GM19035 (cell line): ENCODE measurements around the gene GNAS.
A peak's percentile ranks its signal among the peaks of the same experiment; 100 is the strongest.

Experiments used
- ATAC-seq: cut with Tn5 transposase; IDR thresholded peaks from one replicate; pipeline ENCODE4 v1.9.1; 2021; ENCODE audit not compliant: unreplicated experiment

GNAS gene

GRCh38 chr20:58895448-58896180, 43.1 kb downstream of the GNAS start:
- ATAC-seq: no peak

DNA sequence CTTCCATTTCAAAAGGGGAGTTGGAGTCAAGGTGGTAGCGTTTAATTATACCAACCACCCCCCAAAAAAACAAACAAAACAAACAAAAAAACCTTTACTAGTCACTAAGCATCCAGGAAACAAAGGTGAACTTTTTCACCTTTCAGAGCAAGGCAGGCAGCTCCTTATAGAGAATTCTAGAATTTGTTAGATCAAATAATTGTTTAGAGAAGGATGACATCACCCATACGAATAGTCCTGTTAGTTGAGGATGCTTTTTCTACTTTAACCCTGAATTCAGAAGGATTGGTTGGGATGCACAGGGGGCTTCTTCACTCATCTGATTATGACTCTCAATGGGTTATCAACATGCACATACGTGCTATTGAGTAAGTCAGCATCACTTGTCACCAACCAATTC, 44.3 kb downstream of the GNAS start:
- no peak for ATAC-seq

DNA sequence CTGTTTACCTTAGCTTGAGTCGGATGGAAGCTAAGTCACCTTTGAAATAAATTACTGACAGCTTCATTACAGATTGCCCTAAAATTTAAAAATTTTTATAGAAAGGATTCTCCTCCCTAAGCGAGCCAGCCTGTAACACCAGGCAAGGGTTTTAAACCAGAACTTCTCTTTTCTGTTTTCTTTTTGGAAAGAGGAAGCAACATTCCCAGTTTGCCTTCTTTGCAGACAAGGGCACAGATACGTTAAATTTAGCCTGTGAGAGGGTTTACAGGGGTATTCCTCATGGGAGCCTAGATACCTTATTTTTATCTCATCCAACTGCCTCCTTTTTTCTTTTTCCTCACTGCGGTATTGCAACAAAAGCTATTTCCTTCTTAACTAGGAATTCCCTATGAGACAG, 45.0 kb downstream of the GNAS start:
- no peak for ATAC-seq

GRCh38 chr20:58898629-58899408, 46.3 kb downstream of the GNAS start:
- ATAC-seq: no peak

- no peak for ATAC-seq
Observed at GRCh38 chr20:58899512-58899911, 47.0 kb downstream of the GNAS start.

GRCh38 chr20:58900397-58900796, 47.9 kb downstream of the GNAS start:
- no peak for ATAC-seq

DNA sequence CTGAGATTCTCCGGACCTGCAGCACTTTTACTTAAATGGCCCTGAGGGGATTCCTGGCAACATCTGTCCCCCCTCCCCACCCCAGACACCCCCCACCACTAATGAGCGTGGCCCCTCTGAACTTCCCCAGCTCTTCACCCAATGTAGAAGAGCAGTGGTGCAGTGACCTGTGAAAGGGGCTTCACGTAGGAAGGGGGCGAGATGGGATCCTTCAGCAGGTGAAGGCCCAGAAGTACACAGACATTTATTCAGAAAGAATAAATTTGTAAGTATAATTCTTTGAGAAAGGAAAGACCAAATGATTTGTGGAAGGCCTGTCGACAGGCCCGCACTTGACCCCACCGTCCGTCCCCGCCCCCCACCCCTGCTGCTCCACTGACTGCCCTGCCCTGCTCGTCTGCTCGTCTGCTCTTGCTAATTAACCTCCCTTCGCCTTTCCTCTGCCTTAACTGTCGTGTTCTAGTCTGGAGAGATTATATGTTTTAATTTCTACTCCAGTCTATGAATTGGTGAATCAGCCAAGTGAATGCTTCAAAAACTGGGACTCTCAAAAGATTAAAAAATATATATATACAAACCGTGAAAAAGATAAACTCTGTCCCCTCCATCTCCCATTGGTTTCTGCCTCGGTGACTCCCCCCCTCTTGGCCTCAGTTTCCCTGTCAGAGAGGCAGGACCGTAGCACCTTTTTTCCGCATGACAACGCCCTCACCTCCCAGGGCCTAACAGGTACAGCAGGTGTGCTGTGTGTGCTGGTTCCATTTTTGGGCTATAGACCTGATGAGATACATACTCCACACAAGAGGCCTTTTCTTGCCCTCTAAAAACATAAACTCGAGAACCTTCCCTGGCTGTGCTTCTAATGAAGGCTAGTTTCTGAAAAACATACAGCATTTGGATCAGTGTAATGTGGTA, 49.2 kb downstream of the GNAS start:
- ATAC-seq: no peak

DNA sequence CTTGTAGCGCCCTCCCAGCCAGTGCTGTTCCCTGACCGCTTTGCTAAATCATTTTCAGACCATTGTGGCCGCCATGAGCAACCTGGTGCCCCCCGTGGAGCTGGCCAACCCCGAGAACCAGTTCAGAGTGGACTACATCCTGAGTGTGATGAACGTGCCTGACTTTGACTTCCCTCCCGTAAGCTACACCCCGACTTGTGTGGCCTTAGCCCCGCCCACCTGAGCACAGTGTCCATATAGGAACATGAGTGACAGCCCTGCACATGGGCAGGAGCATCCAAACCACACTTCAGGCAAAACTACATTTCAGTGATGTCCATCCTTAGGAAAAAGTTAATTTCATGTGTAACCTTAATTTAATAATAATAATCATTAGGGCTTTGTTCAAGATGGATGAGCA, 51.1 kb downstream of the GNAS start:
- ATAC-seq: no peak

DNA sequence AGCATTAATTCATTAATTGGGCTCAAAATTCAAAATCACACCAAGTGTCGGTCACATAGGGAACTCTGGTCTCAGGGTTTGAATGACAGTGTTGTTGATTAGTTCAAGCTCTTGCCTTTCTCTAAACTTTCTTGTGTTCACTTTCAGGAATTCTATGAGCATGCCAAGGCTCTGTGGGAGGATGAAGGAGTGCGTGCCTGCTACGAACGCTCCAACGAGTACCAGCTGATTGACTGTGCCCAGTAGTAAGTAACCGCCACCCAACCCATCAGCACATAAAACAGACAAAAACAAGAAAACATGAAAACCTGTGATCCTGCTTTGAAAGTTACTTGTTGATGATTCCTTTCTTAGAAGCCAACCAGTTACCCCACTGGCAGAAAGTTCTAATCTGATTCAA, 52.7 kb downstream of the GNAS start:
- ATAC-seq: no peak

GRCh38 chr20:58906111-58906510, 53.6 kb downstream of the GNAS start:
- no peak for ATAC-seq

DNA sequence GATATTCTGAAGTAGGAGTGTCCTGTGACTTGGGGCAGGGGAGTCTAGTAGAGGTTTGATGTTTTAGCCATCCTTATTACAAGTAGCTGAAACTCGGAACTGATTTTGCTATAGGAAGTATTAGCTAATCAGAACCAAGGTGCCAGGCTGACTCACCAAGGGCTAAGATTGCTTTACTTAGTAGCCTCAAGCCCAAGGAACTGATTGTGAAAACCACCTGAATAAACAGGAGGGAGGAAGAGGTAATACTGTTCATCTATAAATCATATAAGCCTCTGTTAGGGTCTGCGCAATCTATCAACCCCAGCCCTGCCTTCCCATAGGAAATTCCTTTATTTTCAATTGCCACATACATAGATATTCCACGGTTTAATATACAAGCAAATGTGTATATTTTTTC, 54.4 kb downstream of the GNAS start:
- ATAC-seq: no peak

DNA sequence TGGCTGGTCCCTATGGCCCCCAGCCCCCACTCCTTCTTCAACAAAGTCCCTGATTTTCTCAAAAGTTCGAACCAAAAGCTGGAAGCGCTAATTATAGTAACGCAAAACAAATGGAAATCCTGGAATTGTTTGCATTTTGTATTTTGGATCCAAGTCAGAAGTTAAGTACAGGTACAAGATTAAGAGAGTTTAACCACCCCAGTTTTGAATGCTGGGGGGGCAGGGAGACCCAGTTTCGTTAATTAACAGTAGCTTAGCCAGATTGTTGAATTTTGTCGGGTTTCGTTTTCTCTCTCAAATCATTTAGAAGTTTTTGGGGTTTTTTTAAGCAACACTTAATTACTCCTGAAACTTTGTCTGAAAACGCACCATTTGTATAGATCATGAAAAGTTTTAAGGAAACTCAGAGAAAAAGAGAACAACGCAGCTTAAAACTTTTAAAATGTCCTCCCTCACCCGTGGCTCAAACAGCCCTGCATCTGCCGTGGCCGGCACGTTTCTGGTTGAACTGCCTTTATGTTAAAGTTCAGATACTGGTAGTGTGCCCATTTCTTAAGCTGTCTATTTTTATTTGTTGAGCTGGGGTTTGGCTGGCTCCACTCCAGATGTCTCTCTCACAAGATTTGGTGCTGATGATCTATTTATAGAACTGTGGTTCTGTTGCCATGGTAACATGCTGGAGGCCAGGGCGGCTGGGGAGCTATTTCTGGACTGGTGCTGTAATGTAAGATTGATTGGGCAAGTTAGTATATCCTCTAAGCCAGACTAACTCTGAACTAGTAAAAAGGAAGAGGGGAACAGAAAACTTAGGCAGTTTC, 55.0 kb downstream of the GNAS start:
- peak; percentile 87 for ATAC-seq

- no peak for ATAC-seq
Observed at GRCh38 chr20:58908221-58908620, 55.7 kb downstream of the GNAS start.

DNA sequence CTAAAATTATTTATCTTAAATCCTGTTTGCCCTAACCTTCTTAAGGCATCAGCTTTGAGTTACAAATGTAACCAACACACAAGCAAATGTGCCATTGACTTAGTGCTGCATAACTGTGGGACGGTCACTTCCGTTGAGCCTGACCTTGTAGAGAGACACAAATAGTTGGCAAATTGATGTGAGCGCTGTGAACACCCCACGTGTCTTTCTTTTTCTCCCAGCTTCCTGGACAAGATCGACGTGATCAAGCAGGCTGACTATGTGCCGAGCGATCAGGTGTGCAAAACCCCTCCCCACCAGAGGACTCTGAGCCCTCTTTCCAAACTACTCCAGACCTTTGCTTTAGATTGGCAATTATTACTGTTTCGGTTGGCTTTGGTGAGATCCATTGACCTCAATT, 56.4 kb downstream of the GNAS start:
- ATAC-seq: no peak

DNA sequence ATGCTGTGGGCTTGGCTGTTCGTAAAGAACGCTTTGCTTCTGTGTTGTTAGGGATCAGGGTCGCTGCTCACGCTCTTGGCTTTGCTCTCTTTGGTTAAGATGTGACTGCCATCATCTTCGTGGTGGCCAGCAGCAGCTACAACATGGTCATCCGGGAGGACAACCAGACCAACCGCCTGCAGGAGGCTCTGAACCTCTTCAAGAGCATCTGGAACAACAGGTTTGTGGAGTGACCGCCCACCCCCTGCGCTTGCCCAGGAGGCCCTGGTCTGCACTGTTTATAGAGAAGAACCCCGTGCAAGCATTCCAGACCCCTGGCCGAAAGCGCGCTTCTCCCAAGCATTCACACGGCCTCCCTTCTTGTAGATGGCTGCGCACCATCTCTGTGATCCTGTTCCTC, 57.1 kb downstream of the GNAS start:
- ATAC-seq: no peak

- no peak for ATAC-seq
Observed at GRCh38 chr20:58910473-58910872, 58.0 kb downstream of the GNAS start.

DNA sequence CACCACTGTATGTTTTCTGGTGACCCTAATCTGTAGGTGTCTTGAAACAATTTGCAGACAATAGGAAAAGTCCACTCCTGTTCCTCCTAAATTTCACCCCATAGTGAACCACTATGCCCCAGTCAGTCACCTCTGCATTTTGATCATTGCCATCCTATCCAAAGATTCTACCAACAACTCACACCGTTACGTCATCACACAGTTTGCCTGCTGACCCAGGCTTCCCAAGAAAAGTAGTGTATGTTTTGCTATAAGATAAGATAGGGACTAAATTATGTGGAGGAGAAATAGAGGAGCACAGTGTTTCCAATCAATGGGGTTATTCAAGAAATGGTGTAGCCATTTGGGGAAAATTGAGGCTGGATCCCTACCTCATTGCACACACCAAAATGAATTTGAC, 58.8 kb downstream of the GNAS start:
- ATAC-seq: no peak

DNA sequence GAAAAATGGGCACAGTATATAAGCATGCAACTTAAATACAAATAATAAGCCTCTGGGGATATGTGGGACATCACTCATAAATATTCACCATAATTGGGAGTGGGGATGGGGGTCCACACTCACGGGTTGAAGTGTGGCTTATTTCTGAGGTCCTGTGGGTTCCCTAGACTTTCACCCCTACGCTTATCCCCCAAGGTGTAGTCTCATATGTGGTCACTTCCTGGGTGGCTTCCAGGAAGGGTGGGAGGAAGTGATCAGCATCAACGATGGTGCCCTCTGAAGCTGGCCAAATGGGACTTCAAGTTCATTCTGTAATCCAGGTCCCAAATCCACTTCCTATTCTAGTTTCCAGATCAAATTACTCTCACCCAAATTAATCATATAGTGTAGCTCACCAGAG, 59.5 kb downstream of the GNAS start:
- ATAC-seq: no peak

GRCh38 chr20:58913079-58913478, 60.6 kb downstream of the GNAS start:
- ATAC-seq: no peak

- no peak for ATAC-seq
Observed at GRCh38 chr20:58918621-58919020, 66.1 kb downstream of the GNAS start.

DNA sequence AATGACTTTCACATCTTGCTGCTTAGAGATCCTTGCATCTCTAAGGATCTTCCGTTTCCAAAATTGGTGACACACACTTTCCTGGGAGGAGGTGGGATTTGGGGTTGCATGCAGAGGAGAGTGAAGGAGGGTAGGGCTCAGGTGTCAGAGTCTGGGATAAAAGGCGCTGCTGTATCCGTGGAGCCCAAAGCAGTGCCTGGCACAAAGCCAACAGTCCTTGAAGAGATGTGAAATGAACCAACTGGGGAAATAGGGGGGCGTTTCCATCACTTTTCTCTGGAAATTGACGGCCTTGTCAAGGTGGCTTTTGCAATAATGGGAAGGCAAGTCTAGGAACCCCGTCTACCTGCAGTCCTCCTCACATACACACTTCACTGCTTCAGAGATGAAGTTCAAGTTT, 69.0 kb downstream of the GNAS start:
- ATAC-seq: no peak
